ENCODE data around the gene CCDC85C. TPM values are rescaled to one million over a fixed set of nuclear protein-coding genes. Genes with fewer than 3 reads are reported as not detected.

CCDC85C gene
- total and polyA plus RNA-seq, 2 experiments from 2014 or later: 4.5 to 24.9 TPM

DNA sequence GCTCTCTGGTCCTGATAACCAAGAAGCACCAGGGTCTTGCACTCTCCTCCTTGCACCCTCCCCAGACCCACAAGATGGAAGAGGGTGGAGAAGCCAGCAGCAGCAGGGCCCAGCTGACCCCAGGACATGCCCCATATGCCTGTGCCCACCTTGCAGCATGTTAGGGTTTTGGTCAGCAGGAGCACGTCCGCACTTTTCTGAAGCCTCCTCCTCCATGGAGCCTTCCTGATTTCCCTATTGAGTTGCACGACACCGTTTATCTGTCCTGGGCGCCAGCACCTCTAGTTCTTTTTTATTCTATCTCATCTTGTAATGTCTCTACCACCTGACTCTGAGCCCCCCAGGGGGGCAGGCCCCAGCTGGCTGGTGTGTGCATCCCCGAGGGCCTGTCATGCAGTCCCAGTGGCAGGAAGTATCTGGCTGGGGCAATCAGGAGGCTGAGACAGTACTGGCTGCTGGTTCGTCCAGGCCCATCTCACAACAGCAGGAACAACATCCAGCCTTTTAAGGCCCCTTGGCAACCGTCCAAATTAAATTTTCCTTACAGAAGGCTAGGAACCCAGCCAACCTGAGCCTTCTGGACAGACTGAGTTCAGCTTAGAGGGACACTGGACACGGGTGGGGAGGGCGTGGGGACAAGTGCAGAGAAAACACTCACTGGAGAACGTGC lies 39.6 kb downstream of the CCDC85C start:
- H3K36me3 ChIP-seq (ENCODE audit: insufficient read depth): no peaks in the 10 kb centered on the region
- H2AFZ ChIP-seq: no peak overlapping the region
- H3K4me1 Mint-ChIP-seq: peaks cover 74% of the 10 kb centered on the region
- H3K27me3 Mint-ChIP-seq (ENCODE audit: insufficient read depth, low read depth, poor library complexity): peaks cover 10% of the 10 kb centered on the region
- H3K27ac Mint-ChIP-seq: no peak overlapping the region
- no peak overlapping the region for H3K27ac ChIP-seq (ENCODE audit: low read depth)
- H3K27me3 ChIP-seq (ENCODE audit: insufficient read depth): no peaks in the 10 kb centered on the region
- ATAC-seq (no peak), DNase-seq (ENCODE audit: low spot score) (no peak)
- H3K36me3 Mint-ChIP-seq (ENCODE audit: low read depth): no peaks in the 10 kb centered on the region
- no peak overlapping the region for H3K4me3 ChIP-seq
- 0 out of 2 replicates have a peak, but pooled peaks cover 5% of the 10 kb centered on the region for H3F3A ChIP-seq (replicated peaks; ENCODE audit: low read depth)
- no peak overlapping the region for H3K4me3 Mint-ChIP-seq
- TF ChIP-seq NANOG (IDR thresholded peaks at IDR 0.05; ENCODE audit: borderline replicate concordance): no peak
- TF ChIP-seq, protein P1, sequence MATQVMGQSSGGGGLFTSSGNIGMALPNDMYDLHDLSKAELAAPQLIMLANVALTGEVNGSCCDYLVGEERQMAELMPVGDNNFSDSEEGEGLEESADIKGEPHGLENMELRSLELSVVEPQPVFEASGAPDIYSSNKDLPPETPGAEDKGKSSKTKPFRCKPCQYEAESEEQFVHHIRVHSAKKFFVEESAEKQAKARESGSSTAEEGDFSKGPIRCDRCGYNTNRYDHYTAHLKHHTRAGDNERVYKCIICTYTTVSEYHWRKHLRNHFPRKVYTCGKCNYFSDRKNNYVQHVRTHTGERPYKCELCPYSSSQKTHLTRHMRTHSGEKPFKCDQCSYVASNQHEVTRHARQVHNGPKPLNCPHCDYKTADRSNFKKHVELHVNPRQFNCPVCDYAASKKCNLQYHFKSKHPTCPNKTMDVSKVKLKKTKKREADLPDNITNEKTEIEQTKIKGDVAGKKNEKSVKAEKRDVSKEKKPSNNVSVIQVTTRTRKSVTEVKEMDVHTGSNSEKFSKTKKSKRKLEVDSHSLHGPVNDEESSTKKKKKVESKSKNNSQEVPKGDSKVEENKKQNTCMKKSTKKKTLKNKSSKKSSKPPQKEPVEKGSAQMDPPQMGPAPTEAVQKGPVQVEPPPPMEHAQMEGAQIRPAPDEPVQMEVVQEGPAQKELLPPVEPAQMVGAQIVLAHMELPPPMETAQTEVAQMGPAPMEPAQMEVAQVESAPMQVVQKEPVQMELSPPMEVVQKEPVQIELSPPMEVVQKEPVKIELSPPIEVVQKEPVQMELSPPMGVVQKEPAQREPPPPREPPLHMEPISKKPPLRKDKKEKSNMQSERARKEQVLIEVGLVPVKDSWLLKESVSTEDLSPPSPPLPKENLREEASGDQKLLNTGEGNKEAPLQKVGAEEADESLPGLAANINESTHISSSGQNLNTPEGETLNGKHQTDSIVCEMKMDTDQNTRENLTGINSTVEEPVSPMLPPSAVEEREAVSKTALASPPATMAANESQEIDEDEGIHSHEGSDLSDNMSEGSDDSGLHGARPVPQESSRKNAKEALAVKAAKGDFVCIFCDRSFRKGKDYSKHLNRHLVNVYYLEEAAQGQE (IDR thresholded peaks at IDR 0.05; ENCODE audit: unreplicated experiment): no peak
- no peak for TF ChIP-seq EZH2phosphoT487 (IDR thresholded peaks at IDR 0.05; ENCODE audit: unreplicated experiment)
- TF ChIP-seq POLR2AphosphoS5 (IDR thresholded peaks at IDR 0.05; ENCODE audit: low read depth): no peak
- TF ChIP-seq CREB1 (CRISPR knock-in tag; IDR thresholded peaks at IDR 0.05; ENCODE audit: low read depth): no peak
- no peak for TF ChIP-seq EZH2 (IDR thresholded peaks at IDR 0.05; ENCODE audit: low read depth, unreplicated experiment)
- TF ChIP-seq ZNF331 (CRISPR knock-in tag; IDR thresholded peaks at IDR 0.05; ENCODE audit: low read depth): no peak
- TF ChIP-seq, protein P2, sequence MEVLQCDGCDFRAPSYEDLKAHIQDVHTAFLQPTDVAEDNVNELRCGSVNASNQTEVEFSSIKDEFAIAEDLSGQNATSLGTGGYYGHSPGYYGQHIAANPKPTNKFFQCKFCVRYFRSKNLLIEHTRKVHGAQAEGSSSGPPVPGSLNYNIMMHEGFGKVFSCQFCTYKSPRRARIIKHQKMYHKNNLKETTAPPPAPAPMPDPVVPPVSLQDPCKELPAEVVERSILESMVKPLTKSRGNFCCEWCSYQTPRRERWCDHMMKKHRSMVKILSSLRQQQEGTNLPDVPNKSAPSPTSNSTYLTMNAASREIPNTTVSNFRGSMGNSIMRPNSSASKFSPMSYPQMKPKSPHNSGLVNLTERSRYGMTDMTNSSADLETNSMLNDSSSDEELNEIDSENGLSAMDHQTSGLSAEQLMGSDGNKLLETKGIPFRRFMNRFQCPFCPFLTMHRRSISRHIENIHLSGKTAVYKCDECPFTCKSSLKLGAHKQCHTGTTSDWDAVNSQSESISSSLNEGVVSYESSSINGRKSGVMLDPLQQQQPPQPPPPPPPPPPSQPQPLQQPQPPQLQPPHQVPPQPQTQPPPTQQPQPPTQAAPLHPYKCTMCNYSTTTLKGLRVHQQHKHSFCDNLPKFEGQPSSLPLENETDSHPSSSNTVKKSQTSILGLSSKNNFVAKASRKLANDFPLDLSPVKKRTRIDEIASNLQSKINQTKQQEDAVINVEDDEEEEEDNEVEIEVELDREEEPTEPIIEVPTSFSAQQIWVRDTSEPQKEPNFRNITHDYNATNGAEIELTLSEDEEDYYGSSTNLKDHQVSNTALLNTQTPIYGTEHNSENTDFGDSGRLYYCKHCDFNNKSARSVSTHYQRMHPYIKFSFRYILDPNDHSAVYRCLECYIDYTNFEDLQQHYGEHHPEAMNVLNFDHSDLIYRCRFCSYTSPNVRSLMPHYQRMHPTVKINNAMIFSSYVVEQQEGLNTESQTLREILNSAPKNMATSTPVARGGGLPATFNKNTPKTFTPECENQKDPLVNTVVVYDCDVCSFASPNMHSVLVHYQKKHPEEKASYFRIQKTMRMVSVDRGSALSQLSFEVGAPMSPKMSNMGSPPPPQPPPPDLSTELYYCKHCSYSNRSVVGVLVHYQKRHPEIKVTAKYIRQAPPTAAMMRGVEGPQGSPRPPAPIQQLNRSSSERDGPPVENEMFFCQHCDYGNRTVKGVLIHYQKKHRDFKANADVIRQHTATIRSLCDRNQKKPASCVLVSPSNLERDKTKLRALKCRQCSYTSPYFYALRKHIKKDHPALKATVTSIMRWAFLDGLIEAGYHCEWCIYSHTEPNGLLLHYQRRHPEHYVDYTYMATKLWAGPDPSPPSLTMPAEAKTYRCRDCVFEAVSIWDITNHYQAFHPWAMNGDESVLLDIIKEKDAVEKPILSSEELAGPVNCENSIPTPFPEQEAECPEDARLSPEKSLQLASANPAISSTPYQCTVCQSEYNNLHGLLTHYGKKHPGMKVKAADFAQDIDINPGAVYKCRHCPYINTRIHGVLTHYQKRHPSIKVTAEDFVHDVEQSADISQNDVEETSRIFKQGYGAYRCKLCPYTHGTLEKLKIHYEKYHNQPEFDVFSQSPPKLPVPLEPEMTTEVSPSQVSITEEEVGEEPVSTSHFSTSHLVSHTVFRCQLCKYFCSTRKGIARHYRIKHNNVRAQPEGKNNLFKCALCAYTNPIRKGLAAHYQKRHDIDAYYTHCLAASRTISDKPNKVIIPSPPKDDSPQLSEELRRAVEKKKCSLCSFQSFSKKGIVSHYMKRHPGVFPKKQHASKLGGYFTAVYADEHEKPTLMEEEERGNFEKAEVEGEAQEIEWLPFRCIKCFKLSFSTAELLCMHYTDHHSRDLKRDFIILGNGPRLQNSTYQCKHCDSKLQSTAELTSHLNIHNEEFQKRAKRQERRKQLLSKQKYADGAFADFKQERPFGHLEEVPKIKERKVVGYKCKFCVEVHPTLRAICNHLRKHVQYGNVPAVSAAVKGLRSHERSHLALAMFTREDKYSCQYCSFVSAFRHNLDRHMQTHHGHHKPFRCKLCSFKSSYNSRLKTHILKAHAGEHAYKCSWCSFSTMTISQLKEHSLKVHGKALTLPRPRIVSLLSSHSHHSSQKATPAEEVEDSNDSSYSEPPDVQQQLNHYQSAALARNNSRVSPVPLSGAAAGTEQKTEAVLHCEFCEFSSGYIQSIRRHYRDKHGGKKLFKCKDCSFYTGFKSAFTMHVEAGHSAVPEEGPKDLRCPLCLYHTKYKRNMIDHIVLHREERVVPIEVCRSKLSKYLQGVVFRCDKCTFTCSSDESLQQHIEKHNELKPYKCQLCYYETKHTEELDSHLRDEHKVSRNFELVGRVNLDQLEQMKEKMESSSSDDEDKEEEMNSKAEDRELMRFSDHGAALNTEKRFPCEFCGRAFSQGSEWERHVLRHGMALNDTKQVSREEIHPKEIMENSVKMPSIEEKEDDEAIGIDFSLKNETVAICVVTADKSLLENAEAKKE (CRISPR knock-in tag; IDR thresholded peaks at IDR 0.05): no peak
- no peak for TF ChIP-seq JUNB (IDR thresholded peaks at IDR 0.05; ENCODE audit: unreplicated experiment)
- TF ChIP-seq ZNF114 (CRISPR knock-in tag; IDR thresholded peaks at IDR 0.05): no peak
- TF ChIP-seq, protein P3, sequence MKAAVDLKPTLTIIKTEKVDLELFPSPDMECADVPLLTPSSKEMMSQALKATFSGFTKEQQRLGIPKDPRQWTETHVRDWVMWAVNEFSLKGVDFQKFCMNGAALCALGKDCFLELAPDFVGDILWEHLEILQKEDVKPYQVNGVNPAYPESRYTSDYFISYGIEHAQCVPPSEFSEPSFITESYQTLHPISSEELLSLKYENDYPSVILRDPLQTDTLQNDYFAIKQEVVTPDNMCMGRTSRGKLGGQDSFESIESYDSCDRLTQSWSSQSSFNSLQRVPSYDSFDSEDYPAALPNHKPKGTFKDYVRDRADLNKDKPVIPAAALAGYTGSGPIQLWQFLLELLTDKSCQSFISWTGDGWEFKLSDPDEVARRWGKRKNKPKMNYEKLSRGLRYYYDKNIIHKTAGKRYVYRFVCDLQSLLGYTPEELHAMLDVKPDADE (IDR thresholded peaks at IDR 0.05): no peak
- no peaks in the 10 kb centered on the region for H3K9me2 ChIP-seq (ENCODE audit: insufficient read depth)
- H4K20me1 ChIP-seq (replicated peaks; ENCODE audit: insufficient read depth): peaks cover 2% of the 10 kb centered on the region; the same call in 1 of the 2 replicates
- peaks cover 64% of the 10 kb centered on the region for H3K79me2 ChIP-seq (replicated peaks; ENCODE audit: insufficient read depth)
- H3K4me2 ChIP-seq: no peak overlapping the region
- H3K4me1 ChIP-seq (ENCODE audit: insufficient read depth): peaks cover 22% of the 10 kb centered on the region
- no peaks in the 10 kb centered on the region for H3K9me3 Mint-ChIP-seq
